ENCODE data around the gene GPRC5C. TPM values are rescaled to one million over a fixed set of nuclear protein-coding genes. Genes with fewer than 3 reads are reported as not detected.
A peak's percentile ranks its signal among the peaks of the same experiment; 100 is the strongest.

GPRC5C gene
- total and polyA plus RNA-seq, 2 of the 13 experiments (the other 11 are each of a cell fraction or from before 2014, with no cell fraction given), result 85.6 to 300 TPM

DNA sequence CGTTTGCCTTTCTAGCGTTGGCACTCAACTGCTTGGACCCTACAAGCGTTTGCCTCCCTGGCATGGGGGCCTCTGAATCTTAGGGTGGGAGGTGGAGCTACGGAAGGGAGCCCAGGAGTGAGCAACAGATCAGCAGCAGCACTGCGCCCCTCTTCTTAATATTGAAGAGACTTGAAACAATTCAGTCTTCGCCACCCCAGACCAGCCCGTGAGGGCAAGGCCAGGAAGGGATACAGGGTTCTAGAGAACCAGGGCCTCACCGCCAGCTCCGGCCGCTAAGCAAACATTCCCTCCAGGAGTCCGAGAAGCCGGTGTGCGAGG, 1.5 kb upstream of the GPRC5C start (continued):
- TF ChIP-seq ZNF253 (CRISPR knock-in tag; IDR thresholded peaks at IDR 0.05; ENCODE audit: borderline replicate concordance) (peak; percentile 40; the same call in 1 of the 2 replicates), ZBTB49 (CRISPR knock-in tag; IDR thresholded peaks at IDR 0.05; ENCODE audit: borderline replicate concordance) (0 out of 2 replicates have a peak, but pooled peaks have one; percentile 20), RNF2 (conservative IDR thresholded peaks at IDR 0.05; ENCODE audit: low read depth) (no peak), HNRNPL (IDR thresholded peaks at IDR 0.05; ENCODE audit: low read depth, low read length) (peak; percentile 82; the same call in 1 of the 2 replicates), ZNF891 (CRISPR knock-in tag; IDR thresholded peaks at IDR 0.05) (peak; percentile 81; the same call in 1 of the 2 replicates), AKAP8 (CRISPR knock-in tag; IDR thresholded peaks at IDR 0.05) (peak; percentile 34; the same call in 1 of the 2 replicates), ZNF333 (CRISPR knock-in tag; IDR thresholded peaks at IDR 0.05; ENCODE audit: borderline replicate concordance) (0 out of 2 replicates have a peak, but pooled peaks have one; percentile 68), ZNF619 (CRISPR knock-in tag; IDR thresholded peaks at IDR 0.05) (peak; percentile 74; the same call in 1 of the 2 replicates), SAP130 (CRISPR knock-in tag; IDR thresholded peaks at IDR 0.05; ENCODE audit: low read depth) (peak; percentile 84; the same call in 1 of the 2 replicates), IKZF4 (CRISPR knock-in tag; IDR thresholded peaks at IDR 0.05; ENCODE audit: borderline replicate concordance, low read depth, not compliant biosample characterization) (no peak), TOE1 (CRISPR knock-in tag; IDR thresholded peaks at IDR 0.05) (0 out of 2 replicates have a peak, but pooled peaks have one; percentile 30), MTF2 (CRISPR knock-in tag; IDR thresholded peaks at IDR 0.05; ENCODE audit: borderline replicate concordance) (0 out of 2 replicates have a peak, but pooled peaks have one; percentile 39), FOXM1 (CRISPR knock-in tag; IDR thresholded peaks at IDR 0.05) (no peak), ZMYM4 (CRISPR knock-in tag; IDR thresholded peaks at IDR 0.05) (peak; percentile 62; the same call in 1 of the 2 replicates), ZNF34 (CRISPR knock-in tag; IDR thresholded peaks at IDR 0.05; ENCODE audit: borderline replicate concordance) (peak; percentile 3; the same call in 1 of the 2 replicates)

All from HepG2 (cell line).